MM.1S (cell line): ENCODE data around the gene SPAG17.

Source experiments
- CTCF ChIP-seq: fragments of 300-600 bp; sonication (generic); IDR thresholded peaks from 2 replicates; pipeline ENCODE4 v1.5.1; 2016; ENCODE audit warnings: antibody characterized with exemption, low read length, mixed read lengths
- EZH2 ChIP-seq: fragments of 300-600 bp; sonication (generic); optimal IDR thresholded peaks from 2 replicates; pipeline ENCODE3; 2017; ENCODE audit warnings: low read depth, mild to moderate bottlenecking, antibody characterized with exemption, low read length, mixed read lengths
- EZH2phosphoT487 ChIP-seq: fragments of 300-600 bp; sonication (generic); IDR thresholded peaks from 2 replicates; pipeline ENCODE4 v1.6.1; 2018; ENCODE audit warnings: antibody characterized with exemption, low read length

DNA sequence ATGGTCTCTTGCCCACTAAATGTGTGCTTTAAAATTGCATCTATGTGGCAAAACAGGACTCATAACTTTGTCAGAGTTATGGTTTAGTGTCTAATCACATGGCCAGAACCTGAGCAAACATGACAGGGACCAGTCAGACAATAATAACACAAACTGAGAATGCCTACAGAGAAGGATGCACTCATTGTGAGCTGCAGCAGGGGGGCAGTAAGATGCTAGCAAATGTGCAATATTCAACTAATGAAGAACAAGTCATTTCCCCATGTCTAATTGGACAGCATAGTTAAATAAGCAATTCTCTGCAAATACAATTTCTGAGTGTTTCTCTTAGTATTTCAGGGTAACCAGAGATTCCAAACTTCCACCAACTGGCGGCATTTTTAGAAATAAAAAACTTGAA, 30.8 kb downstream of the SPAG17 start:
- TF ChIP-seq CTCF (peak; percentile 20), EZH2 (no peak), EZH2phosphoT487 (no peak)
